GM23338 (cell line): Measurements from ENCODE around the gene MYOT. TPM values are rescaled to one million over a fixed set of nuclear protein-coding genes. Genes with fewer than 3 reads are reported as not detected.

Source experiments
- ATAC-seq: fragments of 200-7000 bp; cut with Tn5 transposase; 3 replicates; pipeline ENCODE4 v1.9.1; 2020
- DNase-seq: peaks from one replicate; pipeline ENCODE4 v3.0.0-alpha.2; 2015; ENCODE audit warnings: low spot score
- H2AFZ ChIP-seq: fragments of 200-600 bp; sonication (generic); 2 replicates; pipeline ENCODE4 v1.8.0; 2016; ENCODE audit warnings: antibody characterized with exemption, mild to moderate bottlenecking, moderate library complexity
- H3F3A ChIP-seq: fragments of 200-600 bp; sonication (generic); replicated peaks from 2 replicates; pipeline ENCODE4 v1.8.0; 2017; ENCODE audit warnings: antibody characterized with exemption, mixed run types, low read depth
- H3K27ac ChIP-seq: fragments of 200-600 bp; sonication (generic); 2 replicates; pipeline ENCODE4 v1.6.1; 2016; ENCODE audit warnings: low read depth
- H3K27me3 ChIP-seq: fragments of 200-600 bp; sonication (generic); 2 replicates; pipeline ENCODE4 v1.8.0; 2016; ENCODE audit warnings: mild to moderate bottlenecking, mixed run types, moderate library complexity; ENCODE audit not compliant: insufficient read depth
- H3K36me3 ChIP-seq: fragments of 200-600 bp; sonication (generic); 2 replicates; pipeline ENCODE4 v1.8.0; 2016; ENCODE audit warnings: mild to moderate bottlenecking; ENCODE audit not compliant: insufficient read depth
- H3K4me1 ChIP-seq: fragments of 200-600 bp; sonication (generic); 2 replicates; pipeline ENCODE4 v1.8.0; 2016; ENCODE audit warnings: mild to moderate bottlenecking, moderate library complexity; ENCODE audit not compliant: insufficient read depth
- H3K4me2 ChIP-seq: fragments of 200-600 bp; sonication (generic); 2 replicates; pipeline ENCODE4 v1.7.1; 2017; ENCODE audit warnings: mixed run types
- H3K4me3 ChIP-seq: fragments of 200-600 bp; sonication (generic); 2 replicates; pipeline ENCODE4 v1.6.1; 2016; ENCODE audit warnings: mixed run types
- H3K79me2 ChIP-seq: fragments of 200-600 bp; sonication (generic); replicated peaks from 2 replicates; pipeline ENCODE4 v1.8.0; 2017; ENCODE audit warnings: mild to moderate bottlenecking; ENCODE audit not compliant: insufficient read depth
- H3K9me2 ChIP-seq: fragments of 200-600 bp; sonication (generic); 2 replicates; pipeline ENCODE4 v1.8.0; 2017; ENCODE audit not compliant: insufficient read depth
- H4K20me1 ChIP-seq: fragments of 200-600 bp; sonication (generic); replicated peaks from 2 replicates; pipeline ENCODE4 v1.8.0; 2017; ENCODE audit warnings: mild to moderate bottlenecking; ENCODE audit not compliant: insufficient read depth
- H3K27ac Mint-ChIP-seq: 2 replicates; pipeline ENCODE4 v1.8.0; 2020; ENCODE audit warnings: inconsistent platforms, mild to moderate bottlenecking, moderate library complexity, mixed read lengths
- H3K27me3 Mint-ChIP-seq: 3 replicates; pipeline ENCODE4 v1.8.0; 2022; ENCODE audit warnings: low read depth, mild to moderate bottlenecking, moderate library complexity, mixed read lengths, inconsistent platforms; ENCODE audit not compliant: insufficient read depth, poor library complexity
- H3K36me3 Mint-ChIP-seq: 3 replicates; pipeline ENCODE4 v1.8.0; 2021; ENCODE audit warnings: low read depth, mild to moderate bottlenecking, inconsistent platforms, moderate library complexity, mixed read lengths
- H3K4me1 Mint-ChIP-seq: 3 replicates; pipeline ENCODE4 v1.8.0; 2020; ENCODE audit warnings: mild to moderate bottlenecking, inconsistent platforms, mixed read lengths
- H3K4me3 Mint-ChIP-seq: 3 replicates; pipeline ENCODE4 v1.8.0; 2021; ENCODE audit warnings: moderate library complexity, mild to moderate bottlenecking, inconsistent platforms, mixed read lengths
- H3K9me3 Mint-ChIP-seq: 3 replicates; pipeline ENCODE4 v1.8.0; 2020; ENCODE audit warnings: moderate library complexity, mild to moderate bottlenecking, inconsistent platforms, mixed read lengths
- EZH2 ChIP-seq: fragments of 200-600 bp; sonication (generic); IDR thresholded peaks from one replicate; pipeline ENCODE4 v1.8.0; 2017; ENCODE audit warnings: antibody characterized with exemption, mild to moderate bottlenecking, low read depth; ENCODE audit not compliant: unreplicated experiment
- JUNB ChIP-seq: IDR thresholded peaks from one replicate; pipeline ENCODE4 v1.6.1; 2016; ENCODE audit warnings: antibody characterized with exemption; ENCODE audit not compliant: unreplicated experiment
- POLR2AphosphoS5 ChIP-seq: IDR thresholded peaks from 2 replicates; pipeline ENCODE4 v1.6.1; 2016; ENCODE audit warnings: antibody characterized with exemption, low read depth
- ZNF114 ChIP-seq: fragments of 250-450 bp; sonication (Bioruptor Pico); IDR thresholded peaks from 2 replicates; pipeline ENCODE4 v1.5.0; 2020; ENCODE audit warnings: mild to moderate bottlenecking, moderate library complexity
- polyA plus RNA-seq: library from polyadenylated mRNA; unstranded; fragments of >200 nt; fragmentation: Nextera tagmentation; extraction: Ambion mirVana; gene quantifications from 2 replicates; pipeline ENCODE4 v1.2.1, GENCODE V29; 2016
- total RNA-seq: library from RNA; depleted of rRNA; stranded (reverse); fragments of >200 nt; shearing (Covaris generic); gene quantifications from 2 replicates; pipeline ENCODE4 v1.2.3, GENCODE V29; 2014
- TF ChIP-seq, protein P1 (sequence below): fragments of 250-450 bp; sonication (Bioruptor Pico); IDR thresholded peaks from 2 replicates; pipeline ENCODE4 v1.5.0; 2020; ENCODE audit warnings: mild to moderate bottlenecking, moderate library complexity
- TF ChIP-seq, protein P2 (sequence below), 2 experiments: fragments of 200-600 bp in 1 of 2; sonication (generic) in 1 of 2; conservative IDR thresholded peaks; 2 replicates each; pipeline versions ENCODE4 v1.5.1 to v1.6.1; 2016 to 2017; ENCODE audit warnings: antibody characterized with exemption in 2 of 2, low read depth in 2 of 2, mild to moderate bottlenecking in 2 of 2, moderate library complexity in 1 of 2
- TF ChIP-seq, protein P3 (sequence below): IDR thresholded peaks from one replicate; pipeline ENCODE4 v1.6.1; 2018; ENCODE audit warnings: antibody characterized with exemption; ENCODE audit not compliant: unreplicated experiment

MYOT gene
- total and polyA plus RNA-seq, 2 experiments from 2014 or later: 0.58 TPM; not detected in 1

DNA sequence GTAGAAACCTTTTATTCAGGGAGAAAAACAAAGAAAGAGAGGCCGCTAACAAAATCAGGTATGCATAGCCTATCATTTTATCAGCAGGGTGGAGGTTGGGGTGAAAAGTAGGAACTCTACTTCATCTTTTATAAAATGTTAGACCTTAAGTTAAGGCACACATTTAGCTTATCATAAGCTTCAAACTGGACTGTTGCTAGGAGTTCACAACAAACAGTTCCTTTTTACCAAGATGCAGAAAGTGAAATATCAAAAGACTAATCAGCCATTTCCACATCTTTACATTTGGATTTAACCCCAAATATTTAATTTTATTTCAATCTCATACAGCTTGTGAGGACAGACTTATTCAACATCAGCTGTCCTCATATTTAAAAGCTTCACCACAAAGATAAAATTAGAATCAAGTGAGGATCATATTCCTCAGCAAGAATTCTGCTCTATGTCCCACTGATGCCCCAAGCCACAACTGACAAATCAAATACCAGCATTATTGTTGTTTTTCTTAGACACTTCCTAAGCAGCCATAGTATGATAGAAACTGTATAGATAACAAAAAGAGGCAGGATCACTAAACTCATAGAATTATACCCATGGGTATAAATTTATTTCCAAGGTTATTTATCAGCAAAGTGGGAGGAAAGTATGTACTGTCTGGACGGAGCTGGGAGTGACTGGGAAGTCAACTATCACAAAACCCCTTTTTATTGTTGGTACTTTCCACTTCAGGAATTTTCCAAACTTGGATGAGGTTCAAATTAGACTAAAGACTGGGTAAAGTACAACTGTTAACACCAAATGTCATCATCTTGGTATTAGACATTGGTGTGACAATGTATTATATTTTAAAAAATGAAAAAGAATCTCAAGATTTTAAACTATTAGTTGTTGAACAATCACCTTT is 29.9 kb upstream of the MYOT start:
- ATAC-seq: no peak
- Histone ChIP-seq H2AFZ (no peak overlapping the region), H3K27ac (no peak overlapping the region), H3K4me3 (no peak overlapping the region), H3K79me2 (no peaks in the 10 kb centered on the region), H3K27me3 (no peaks in the 10 kb centered on the region), H3K4me1 (peaks cover 41% of the 10 kb centered on the region), H4K20me1 (no peaks in the 10 kb centered on the region), H3F3A (no peaks in the 10 kb centered on the region), H3K9me2 (no peaks in the 10 kb centered on the region), H3K4me2 (no peak overlapping the region), H3K36me3 (no peaks in the 10 kb centered on the region)
- H3K27ac Mint-ChIP-seq: no peak overlapping the region
- no peaks in the 10 kb centered on the region for H3K36me3 Mint-ChIP-seq
- no peaks in the 10 kb centered on the region for H3K9me3 Mint-ChIP-seq
- no peak for DNase-seq
- H3K4me1 Mint-ChIP-seq: peaks cover 25% of the 10 kb centered on the region
- TF ChIP-seq JUNB (no peak), EZH2 (no peak), ZNF114 (CRISPR knock-in tag) (no peak), POLR2AphosphoS5 (no peak)
- TF ChIP-seq, protein P1, sequence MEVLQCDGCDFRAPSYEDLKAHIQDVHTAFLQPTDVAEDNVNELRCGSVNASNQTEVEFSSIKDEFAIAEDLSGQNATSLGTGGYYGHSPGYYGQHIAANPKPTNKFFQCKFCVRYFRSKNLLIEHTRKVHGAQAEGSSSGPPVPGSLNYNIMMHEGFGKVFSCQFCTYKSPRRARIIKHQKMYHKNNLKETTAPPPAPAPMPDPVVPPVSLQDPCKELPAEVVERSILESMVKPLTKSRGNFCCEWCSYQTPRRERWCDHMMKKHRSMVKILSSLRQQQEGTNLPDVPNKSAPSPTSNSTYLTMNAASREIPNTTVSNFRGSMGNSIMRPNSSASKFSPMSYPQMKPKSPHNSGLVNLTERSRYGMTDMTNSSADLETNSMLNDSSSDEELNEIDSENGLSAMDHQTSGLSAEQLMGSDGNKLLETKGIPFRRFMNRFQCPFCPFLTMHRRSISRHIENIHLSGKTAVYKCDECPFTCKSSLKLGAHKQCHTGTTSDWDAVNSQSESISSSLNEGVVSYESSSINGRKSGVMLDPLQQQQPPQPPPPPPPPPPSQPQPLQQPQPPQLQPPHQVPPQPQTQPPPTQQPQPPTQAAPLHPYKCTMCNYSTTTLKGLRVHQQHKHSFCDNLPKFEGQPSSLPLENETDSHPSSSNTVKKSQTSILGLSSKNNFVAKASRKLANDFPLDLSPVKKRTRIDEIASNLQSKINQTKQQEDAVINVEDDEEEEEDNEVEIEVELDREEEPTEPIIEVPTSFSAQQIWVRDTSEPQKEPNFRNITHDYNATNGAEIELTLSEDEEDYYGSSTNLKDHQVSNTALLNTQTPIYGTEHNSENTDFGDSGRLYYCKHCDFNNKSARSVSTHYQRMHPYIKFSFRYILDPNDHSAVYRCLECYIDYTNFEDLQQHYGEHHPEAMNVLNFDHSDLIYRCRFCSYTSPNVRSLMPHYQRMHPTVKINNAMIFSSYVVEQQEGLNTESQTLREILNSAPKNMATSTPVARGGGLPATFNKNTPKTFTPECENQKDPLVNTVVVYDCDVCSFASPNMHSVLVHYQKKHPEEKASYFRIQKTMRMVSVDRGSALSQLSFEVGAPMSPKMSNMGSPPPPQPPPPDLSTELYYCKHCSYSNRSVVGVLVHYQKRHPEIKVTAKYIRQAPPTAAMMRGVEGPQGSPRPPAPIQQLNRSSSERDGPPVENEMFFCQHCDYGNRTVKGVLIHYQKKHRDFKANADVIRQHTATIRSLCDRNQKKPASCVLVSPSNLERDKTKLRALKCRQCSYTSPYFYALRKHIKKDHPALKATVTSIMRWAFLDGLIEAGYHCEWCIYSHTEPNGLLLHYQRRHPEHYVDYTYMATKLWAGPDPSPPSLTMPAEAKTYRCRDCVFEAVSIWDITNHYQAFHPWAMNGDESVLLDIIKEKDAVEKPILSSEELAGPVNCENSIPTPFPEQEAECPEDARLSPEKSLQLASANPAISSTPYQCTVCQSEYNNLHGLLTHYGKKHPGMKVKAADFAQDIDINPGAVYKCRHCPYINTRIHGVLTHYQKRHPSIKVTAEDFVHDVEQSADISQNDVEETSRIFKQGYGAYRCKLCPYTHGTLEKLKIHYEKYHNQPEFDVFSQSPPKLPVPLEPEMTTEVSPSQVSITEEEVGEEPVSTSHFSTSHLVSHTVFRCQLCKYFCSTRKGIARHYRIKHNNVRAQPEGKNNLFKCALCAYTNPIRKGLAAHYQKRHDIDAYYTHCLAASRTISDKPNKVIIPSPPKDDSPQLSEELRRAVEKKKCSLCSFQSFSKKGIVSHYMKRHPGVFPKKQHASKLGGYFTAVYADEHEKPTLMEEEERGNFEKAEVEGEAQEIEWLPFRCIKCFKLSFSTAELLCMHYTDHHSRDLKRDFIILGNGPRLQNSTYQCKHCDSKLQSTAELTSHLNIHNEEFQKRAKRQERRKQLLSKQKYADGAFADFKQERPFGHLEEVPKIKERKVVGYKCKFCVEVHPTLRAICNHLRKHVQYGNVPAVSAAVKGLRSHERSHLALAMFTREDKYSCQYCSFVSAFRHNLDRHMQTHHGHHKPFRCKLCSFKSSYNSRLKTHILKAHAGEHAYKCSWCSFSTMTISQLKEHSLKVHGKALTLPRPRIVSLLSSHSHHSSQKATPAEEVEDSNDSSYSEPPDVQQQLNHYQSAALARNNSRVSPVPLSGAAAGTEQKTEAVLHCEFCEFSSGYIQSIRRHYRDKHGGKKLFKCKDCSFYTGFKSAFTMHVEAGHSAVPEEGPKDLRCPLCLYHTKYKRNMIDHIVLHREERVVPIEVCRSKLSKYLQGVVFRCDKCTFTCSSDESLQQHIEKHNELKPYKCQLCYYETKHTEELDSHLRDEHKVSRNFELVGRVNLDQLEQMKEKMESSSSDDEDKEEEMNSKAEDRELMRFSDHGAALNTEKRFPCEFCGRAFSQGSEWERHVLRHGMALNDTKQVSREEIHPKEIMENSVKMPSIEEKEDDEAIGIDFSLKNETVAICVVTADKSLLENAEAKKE (CRISPR knock-in tag): no peak
- TF ChIP-seq, protein P2, sequence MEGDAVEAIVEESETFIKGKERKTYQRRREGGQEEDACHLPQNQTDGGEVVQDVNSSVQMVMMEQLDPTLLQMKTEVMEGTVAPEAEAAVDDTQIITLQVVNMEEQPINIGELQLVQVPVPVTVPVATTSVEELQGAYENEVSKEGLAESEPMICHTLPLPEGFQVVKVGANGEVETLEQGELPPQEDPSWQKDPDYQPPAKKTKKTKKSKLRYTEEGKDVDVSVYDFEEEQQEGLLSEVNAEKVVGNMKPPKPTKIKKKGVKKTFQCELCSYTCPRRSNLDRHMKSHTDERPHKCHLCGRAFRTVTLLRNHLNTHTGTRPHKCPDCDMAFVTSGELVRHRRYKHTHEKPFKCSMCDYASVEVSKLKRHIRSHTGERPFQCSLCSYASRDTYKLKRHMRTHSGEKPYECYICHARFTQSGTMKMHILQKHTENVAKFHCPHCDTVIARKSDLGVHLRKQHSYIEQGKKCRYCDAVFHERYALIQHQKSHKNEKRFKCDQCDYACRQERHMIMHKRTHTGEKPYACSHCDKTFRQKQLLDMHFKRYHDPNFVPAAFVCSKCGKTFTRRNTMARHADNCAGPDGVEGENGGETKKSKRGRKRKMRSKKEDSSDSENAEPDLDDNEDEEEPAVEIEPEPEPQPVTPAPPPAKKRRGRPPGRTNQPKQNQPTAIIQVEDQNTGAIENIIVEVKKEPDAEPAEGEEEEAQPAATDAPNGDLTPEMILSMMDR (conservative IDR thresholded peaks at IDR 0.05; ENCODE audit: low read depth in 2 of 2): no peak
- TF ChIP-seq, protein P3, sequence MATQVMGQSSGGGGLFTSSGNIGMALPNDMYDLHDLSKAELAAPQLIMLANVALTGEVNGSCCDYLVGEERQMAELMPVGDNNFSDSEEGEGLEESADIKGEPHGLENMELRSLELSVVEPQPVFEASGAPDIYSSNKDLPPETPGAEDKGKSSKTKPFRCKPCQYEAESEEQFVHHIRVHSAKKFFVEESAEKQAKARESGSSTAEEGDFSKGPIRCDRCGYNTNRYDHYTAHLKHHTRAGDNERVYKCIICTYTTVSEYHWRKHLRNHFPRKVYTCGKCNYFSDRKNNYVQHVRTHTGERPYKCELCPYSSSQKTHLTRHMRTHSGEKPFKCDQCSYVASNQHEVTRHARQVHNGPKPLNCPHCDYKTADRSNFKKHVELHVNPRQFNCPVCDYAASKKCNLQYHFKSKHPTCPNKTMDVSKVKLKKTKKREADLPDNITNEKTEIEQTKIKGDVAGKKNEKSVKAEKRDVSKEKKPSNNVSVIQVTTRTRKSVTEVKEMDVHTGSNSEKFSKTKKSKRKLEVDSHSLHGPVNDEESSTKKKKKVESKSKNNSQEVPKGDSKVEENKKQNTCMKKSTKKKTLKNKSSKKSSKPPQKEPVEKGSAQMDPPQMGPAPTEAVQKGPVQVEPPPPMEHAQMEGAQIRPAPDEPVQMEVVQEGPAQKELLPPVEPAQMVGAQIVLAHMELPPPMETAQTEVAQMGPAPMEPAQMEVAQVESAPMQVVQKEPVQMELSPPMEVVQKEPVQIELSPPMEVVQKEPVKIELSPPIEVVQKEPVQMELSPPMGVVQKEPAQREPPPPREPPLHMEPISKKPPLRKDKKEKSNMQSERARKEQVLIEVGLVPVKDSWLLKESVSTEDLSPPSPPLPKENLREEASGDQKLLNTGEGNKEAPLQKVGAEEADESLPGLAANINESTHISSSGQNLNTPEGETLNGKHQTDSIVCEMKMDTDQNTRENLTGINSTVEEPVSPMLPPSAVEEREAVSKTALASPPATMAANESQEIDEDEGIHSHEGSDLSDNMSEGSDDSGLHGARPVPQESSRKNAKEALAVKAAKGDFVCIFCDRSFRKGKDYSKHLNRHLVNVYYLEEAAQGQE: no peak
- no peak overlapping the region for H3K4me3 Mint-ChIP-seq
- no peaks in the 10 kb centered on the region for H3K27me3 Mint-ChIP-seq
